A673 (cell line): ENCODE data around the gene LAMA3.

ENCODE experiments used
- CTCF ChIP-seq: fragments of 300-800, 200-600 bp; sonication (generic); conservative IDR thresholded peaks from 2 replicates; pipeline ENCODE4 v1.5.1; 2017; ENCODE audit warnings: low read depth, mild to moderate bottlenecking, antibody characterized with exemption, low read length, moderate library complexity, mixed read lengths
- EZH2 ChIP-seq: fragments of 200-600 bp; sonication (generic); IDR thresholded peaks from 2 replicates; pipeline ENCODE4 v1.6.1; 2017; ENCODE audit warnings: borderline replicate concordance, low read depth, mild to moderate bottlenecking, mixed read lengths, antibody characterized with exemption, low read length; ENCODE audit not compliant: poor library complexity, severe bottlenecking

GRCh38 chr18:23716966-23717365 lies 27.7 kb downstream of the LAMA3 start:
- TF ChIP-seq EZH2 (no peak), CTCF (no peak)
